Fibroblast of lung (primary cell): ENCODE measurements around the gene TNFRSF9. TPM values are rescaled to one million over a fixed set of nuclear protein-coding genes. Genes with fewer than 3 reads are reported as not detected.

ENCODE experiments used
- DNase-seq, 2 donors: peaks; one replicate each; pipeline versions ENCODE4 v3.0.0 to v3.0.0-alpha.2; 2010; ENCODE audit warnings: low read depth in 2 of 2
- H2AFZ ChIP-seq: 2 replicates; pipeline ENCODE4 v1.5.1; 2012; ENCODE audit warnings: low read length, control low read depth, inconsistent platforms
- H3K27ac ChIP-seq: 2 replicates; pipeline ENCODE4 v1.5.1; 2011; ENCODE audit warnings: low read length, control low read depth; ENCODE audit not compliant: insufficient read depth
- H3K27me3 ChIP-seq: 2 replicates; pipeline ENCODE4 v1.5.1; 2011; ENCODE audit warnings: mild to moderate bottlenecking, low read length; ENCODE audit not compliant: control insufficient read depth, insufficient read depth
- H3K36me3 ChIP-seq: 2 replicates; pipeline ENCODE4 v1.5.1; 2011; ENCODE audit warnings: low read length; ENCODE audit not compliant: control insufficient read depth, insufficient read depth
- H3K4me1 ChIP-seq: 2 replicates; pipeline ENCODE4 v1.5.1; 2011; ENCODE audit warnings: low read length; ENCODE audit not compliant: control insufficient read depth, insufficient read depth; ENCODE audit errors: extremely low read depth
- H3K4me2 ChIP-seq: 2 replicates; pipeline ENCODE4 v1.5.1; 2011; ENCODE audit warnings: low read length, control low read depth; ENCODE audit not compliant: insufficient read depth; ENCODE audit errors: extremely low read depth
- H3K4me3 ChIP-seq, 4 experiments: fragments of 200-600 bp in 1 of 4; sonication (generic) in 1 of 4; replicated peaks in 1 of 4; 2 replicates each; pipeline ENCODE4 v1.5.1; 2011 to 2016; ENCODE audit warnings: low read length in 4 of 4, low read depth in 3 of 4, mild to moderate bottlenecking in 3 of 4, control low read depth in 2 of 4, inconsistent platforms in 1 of 4, mixed read lengths in 1 of 4; ENCODE audit not compliant: insufficient read depth in 1 of 4; ENCODE audit errors: control extremely low read depth in 1 of 4
- H3K79me2 ChIP-seq: 2 replicates; pipeline ENCODE4 v1.5.1; 2012; ENCODE audit warnings: mild to moderate bottlenecking, low read length, inconsistent platforms; ENCODE audit not compliant: control insufficient read depth, insufficient read depth
- H3K9ac ChIP-seq: 2 replicates; pipeline ENCODE4 v1.5.1; 2011; ENCODE audit warnings: mild to moderate bottlenecking, low read length, control low read depth; ENCODE audit not compliant: insufficient read depth
- H3K9me3 ChIP-seq: 2 replicates; pipeline ENCODE4 v1.5.1; 2012; ENCODE audit warnings: low read depth, low read length; ENCODE audit not compliant: control insufficient read depth, insufficient read depth
- H4K20me1 ChIP-seq: 2 replicates; pipeline ENCODE4 v1.5.1; 2011; ENCODE audit warnings: low read length; ENCODE audit not compliant: control insufficient read depth, insufficient read depth; ENCODE audit errors: extremely low read depth
- CTCF ChIP-seq, 2 donors: IDR thresholded peaks in 1 of 2; conservative IDR thresholded peaks in 1 of 2; 1 replicate in 1 of 2; 2 replicates in 1 of 2; pipeline ENCODE4 v1.5.1; 2011 to 2012; ENCODE audit warnings: low read length in 2 of 2, control low read depth in 1 of 2, inconsistent platforms in 1 of 2, low read depth in 1 of 2, mild to moderate bottlenecking in 1 of 2
- EZH2 ChIP-seq: IDR thresholded peaks from 2 replicates; pipeline ENCODE4 v1.5.1; 2012; ENCODE audit warnings: low read length, control low read depth, mild to moderate bottlenecking; ENCODE audit errors: missing control alignments
- polyA minus RNA-seq: library from RNA; depleted of rRNA, polyadenylated mRNA; stranded (reverse); fragments of >200 nt; gene quantifications from 2 replicates; pipeline ENCODE4 v1.2.3, GENCODE V29; 2011; ENCODE audit warnings: low replicate concordance
- polyA plus RNA-seq, 2 donors: library from polyadenylated mRNA; depleted of rRNA in 1 of 2; stranded (reverse) in 1 of 2; unstranded in 1 of 2; fragments of >200 nt; gene quantifications; 2 replicates each; pipeline ENCODE4 v1.2.1, GENCODE V29; 2011 to 2012; ENCODE audit warnings: missing spikeins in 1 of 2
- total RNA-seq: library from RNA; depleted of rRNA; stranded (reverse); fragments of >200 nt; gene quantifications from 2 replicates; pipeline ENCODE4 v1.2.1, GENCODE V29; 2014

Gene TNFRSF9
- under 0.01 TPM in 1 of 2 replicates, not detected in the other for total RNA-seq
- polyA plus RNA-seq = 0.02 TPM in 1 of 2 replicates, not detected in the other
- polyA plus RNA-seq (2012) = not detected in 2 replicates
- polyA minus RNA-seq = not detected in 2 replicates

- Histone ChIP-seq H3K4me3 (no peak within 1 kb of the TSS), H3K4me1 (no peaks in the 10 kb centered on the region), H3K4me2 (no peak within 1 kb of the TSS), H4K20me1 (no peaks in the 10 kb centered on the region), H3K27me3 (peaks cover 15% of the 10 kb centered on the region), H2AFZ (no peak within 1 kb of the TSS), H3K79me2 (no peaks in the 10 kb centered on the region), H3K9ac (no peak within 1 kb of the TSS), H3K27ac (no peak within 1 kb of the TSS), H3K9me3 (no peaks in the 10 kb centered on the region), H3K36me3 (no peaks in the 10 kb centered on the region)
- peak in 1 of 2 donors; percentile 71 for DNase-seq
- TF ChIP-seq EZH2 = no peak
- TF ChIP-seq CTCF (conservative IDR thresholded peaks at IDR 0.05 in 1 of 2, IDR thresholded peaks at IDR 0.05 in 1 of 2; ENCODE audit: low read depth in 1 of 2, low read length in 2 of 2) = no peak
Observed at GRCh38 chr1:7940745-7941436, at the start of gene TNFRSF9. Gene TNFRSF9 (minus strand): TSS chr1:7940839. CDS start chr1:7939994, 845 bp downstream.

GRCh38 chr1:7989762-7990428 is 49.3 kb upstream of the TNFRSF9 start:
- Histone ChIP-seq H3K9ac (no peak overlapping the region), H2AFZ (no peak overlapping the region), H3K79me2 (no peaks in the 10 kb centered on the region), H3K4me3 (no peak overlapping the region), H3K4me2 (no peak overlapping the region), H3K27ac (no peak overlapping the region), H3K27me3 (no peaks in the 10 kb centered on the region), H3K9me3 (no peaks in the 10 kb centered on the region), H4K20me1 (no peaks in the 10 kb centered on the region), H3K36me3 (peaks cover 11% of the 10 kb centered on the region), H3K4me1 (peaks cover 2% of the 10 kb centered on the region)
- TF ChIP-seq CTCF (conservative IDR thresholded peaks at IDR 0.05 in 1 of 2, IDR thresholded peaks at IDR 0.05 in 1 of 2; ENCODE audit: low read depth in 1 of 2, low read length in 2 of 2) (no peak), EZH2 (no peak)
- DNase-seq = peak in 1 of 2 donors; percentile 39

DNA sequence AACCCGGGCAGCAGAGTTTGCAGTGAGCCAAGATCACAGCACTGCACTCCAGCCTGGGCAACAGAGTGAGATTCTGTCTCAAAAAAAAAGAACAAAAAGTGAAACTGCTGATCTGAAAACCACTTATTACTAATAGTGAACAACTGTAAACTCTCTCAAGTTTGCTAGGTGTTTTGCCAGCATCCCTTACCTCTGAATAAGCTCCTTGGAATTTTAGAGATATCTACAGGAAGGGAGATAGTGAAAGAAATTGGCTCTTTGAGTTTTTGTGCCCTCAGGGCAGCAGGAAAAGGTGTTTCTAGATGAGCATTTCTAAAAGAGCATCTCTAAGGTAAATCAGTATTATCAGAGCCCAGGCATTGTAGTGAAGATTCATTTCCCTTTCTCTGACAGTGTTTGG is 47.9 kb upstream of the TNFRSF9 start:
- Histone ChIP-seq H2AFZ (no peak overlapping the region), H3K79me2 (no peaks in the 10 kb centered on the region), H3K4me1 (no peaks in the 10 kb centered on the region), H4K20me1 (no peaks in the 10 kb centered on the region), H3K9me3 (no peaks in the 10 kb centered on the region), H3K36me3 (peaks cover 14% of the 10 kb centered on the region), H3K9ac (no peak overlapping the region), H3K4me3 (no peak overlapping the region), H3K27ac (no peak overlapping the region), H3K4me2 (no peak overlapping the region), H3K27me3 (no peaks in the 10 kb centered on the region)
- peak in 1 of 2 donors; percentile 60 for DNase-seq
- no peak for TF ChIP-seq CTCF (conservative IDR thresholded peaks at IDR 0.05 in 1 of 2, IDR thresholded peaks at IDR 0.05 in 1 of 2; ENCODE audit: low read depth in 1 of 2, low read length in 2 of 2)
- TF ChIP-seq EZH2 = no peak
